Stimulated activated naive CD8-positive, alpha-beta T cell treated with anti-CD3 and anti-CD28 coated beads, Interleukin-15, amount 100 ng/mL, for 72 hours (primary cell): ENCODE measurements around the gene SRD5A3.
"Not testable (repeated sequence)": the region's sequence is repeated elsewhere in the genome, so short reads cannot be mapped to it uniquely, and the experiment has no call there.

ENCODE experiments used
- ATAC-seq: fragments of 150-1000 bp; cut with Tn5 transposase; 2 replicates; pipeline ENCODE4 v1.10.0; 2021; ENCODE audit warnings: mild to moderate bottlenecking, moderate library complexity
- DNase-seq, 2 donors: peaks; one replicate each; pipeline ENCODE4 v3.0.0; 2021 to 2022
- H3K27ac Mint-ChIP-seq, 2 donors: one replicate each; pipeline ENCODE4 v1.8.0; 2022; ENCODE audit warnings: mild to moderate bottlenecking in 2 of 2, mixed read lengths in 2 of 2, moderate library complexity in 2 of 2
- H3K27me3 Mint-ChIP-seq: one replicate; pipeline ENCODE4 v1.8.0; 2022; ENCODE audit warnings: mixed read lengths
- H3K4me1 Mint-ChIP-seq: one replicate; pipeline ENCODE4 v1.8.0; 2022; ENCODE audit warnings: mild to moderate bottlenecking, mixed read lengths
- H3K4me3 Mint-ChIP-seq, 2 donors: one replicate each; pipeline ENCODE4 v1.8.0; 2022; ENCODE audit warnings: mild to moderate bottlenecking in 2 of 2, mixed read lengths in 2 of 2, moderate library complexity in 1 of 2
- H3K9me3 Mint-ChIP-seq, 2 donors: one replicate each; pipeline ENCODE4 v1.8.0; 2022; ENCODE audit warnings: mixed read lengths in 2 of 2

SRD5A3 gene

GRCh38 chr4:55358246-55358645 lies 12.2 kb downstream of the SRD5A3 start:
- Mint-ChIP-seq H3K9me3 (no peaks in the 10 kb centered on the region), H3K27ac (peak overlapping the region in 1 of 2 donors; percentile 46), H3K4me1 (peaks cover 16% of the 10 kb centered on the region), H3K27me3 (no peaks in the 10 kb centered on the region), H3K4me3 (no peak overlapping the region)
- no peak for ATAC-seq
- DNase-seq, result no peak

- ATAC-seq (peak; percentile 59), DNase-seq (no peak)
- Mint-ChIP-seq H3K9me3 (no peaks in the 10 kb centered on the region), H3K27me3 (no peaks in the 10 kb centered on the region), H3K4me3 (no peak overlapping the region), H3K4me1 (peaks cover 16% of the 10 kb centered on the region), H3K27ac (no peak overlapping the region)
These were observed 12.6 kb downstream of the SRD5A3 start for GRCh38 chr4:55358668-55359067.

- ATAC-seq, result no peak
- Mint-ChIP-seq H3K4me1 (peaks cover 16% of the 10 kb centered on the region), H3K27ac (peak overlapping the region in 1 of 2 donors; percentile 12), H3K4me3 (peak overlapping the region in 1 of 2 donors; percentile 16), H3K27me3 (no peaks in the 10 kb centered on the region), H3K9me3 (no peaks in the 10 kb centered on the region)
- no peak for DNase-seq
These were observed 13.4 kb downstream of the SRD5A3 start for GRCh38 chr4:55359397-55359916.

- peaks cover 13% of the 10 kb centered on the region for H3K4me1 Mint-ChIP-seq
- H3K27me3 Mint-ChIP-seq, DNase-seq, H3K4me3 Mint-ChIP-seq, ATAC-seq, H3K9me3 Mint-ChIP-seq, H3K27ac Mint-ChIP-seq: not testable (repeated sequence)
These were observed 16.9 kb downstream of the SRD5A3 start for GRCh38 chr4:55362938-55363337.

- no peak overlapping the region for H3K27ac Mint-ChIP-seq
- H3K27me3 Mint-ChIP-seq, result no peaks in the 10 kb centered on the region
- peaks cover 5% of the 10 kb centered on the region for H3K4me1 Mint-ChIP-seq
- H3K9me3 Mint-ChIP-seq, result no peaks in the 10 kb centered on the region
- H3K4me3 Mint-ChIP-seq, result no peak overlapping the region
- no peak for DNase-seq
- no peak for ATAC-seq
These were observed 17.8 kb downstream of the SRD5A3 start for GRCh38 chr4:55363691-55364351.

GRCh38 chr4:55364691-55365344 lies 18.8 kb downstream of the SRD5A3 start:
- DNase-seq, result no peak
- no peak for ATAC-seq
- Mint-ChIP-seq H3K9me3 (no peaks in the 10 kb centered on the region), H3K4me1 (no peaks in the 10 kb centered on the region), H3K27me3 (no peaks in the 10 kb centered on the region), H3K27ac (peak overlapping the region in 1 of 2 donors; percentile 5), H3K4me3 (no peak overlapping the region)

- DNase-seq (no peak), ATAC-seq (no peak)
- no peaks in the 10 kb centered on the region for H3K27me3 Mint-ChIP-seq
- no peak overlapping the region for H3K4me3 Mint-ChIP-seq
- H3K9me3 Mint-ChIP-seq, result no peaks in the 10 kb centered on the region
- no peaks in the 10 kb centered on the region for H3K4me1 Mint-ChIP-seq
- no peak overlapping the region for H3K27ac Mint-ChIP-seq
These were observed 19.3 kb downstream of the SRD5A3 start for GRCh38 chr4:55365345-55365728.

GRCh38 chr4:55366621-55367020 lies 20.6 kb downstream of the SRD5A3 start:
- H3K27ac Mint-ChIP-seq, result no peak overlapping the region
- ATAC-seq (no peak), DNase-seq (no peak)
- H3K9me3 Mint-ChIP-seq, result no peaks in the 10 kb centered on the region
- no peaks in the 10 kb centered on the region for H3K27me3 Mint-ChIP-seq
- no peak overlapping the region for H3K4me3 Mint-ChIP-seq
- H3K4me1 Mint-ChIP-seq, result no peaks in the 10 kb centered on the region

GRCh38 chr4:55367084-55367722 lies 21.2 kb downstream of the SRD5A3 start:
- Mint-ChIP-seq H3K4me3 (no peak overlapping the region), H3K27me3 (no peaks in the 10 kb centered on the region), H3K4me1 (no peaks in the 10 kb centered on the region), H3K9me3 (no peaks in the 10 kb centered on the region), H3K27ac (no peak overlapping the region)
- no peak for ATAC-seq
- no peak for DNase-seq

GRCh38 chr4:55369968-55370367 lies 23.9 kb downstream of the SRD5A3 start:
- no peaks in the 10 kb centered on the region for H3K27me3 Mint-ChIP-seq
- H3K9me3 Mint-ChIP-seq, result no peaks in the 10 kb centered on the region
- no peak overlapping the region for H3K4me3 Mint-ChIP-seq
- H3K27ac Mint-ChIP-seq, result no peak overlapping the region
- H3K4me1 Mint-ChIP-seq, result no peaks in the 10 kb centered on the region
- DNase-seq, result no peak
- no peak for ATAC-seq

GRCh38 chr4:55372259-55372658 lies 26.2 kb downstream of the SRD5A3 start:
- DNase-seq (no peak), ATAC-seq (no peak)
- Mint-ChIP-seq H3K4me3 (no peak overlapping the region), H3K9me3 (no peaks in the 10 kb centered on the region), H3K27ac (no peak overlapping the region), H3K4me1 (no peaks in the 10 kb centered on the region), H3K27me3 (no peaks in the 10 kb centered on the region)

GRCh38 chr4:55373461-55373860 lies 27.4 kb downstream of the SRD5A3 start:
- ATAC-seq (no peak), DNase-seq (no peak)
- no peak overlapping the region for H3K4me3 Mint-ChIP-seq
- no peaks in the 10 kb centered on the region for H3K27me3 Mint-ChIP-seq
- H3K4me1 Mint-ChIP-seq, result no peaks in the 10 kb centered on the region
- H3K9me3 Mint-ChIP-seq, result no peaks in the 10 kb centered on the region
- H3K27ac Mint-ChIP-seq, result no peak overlapping the region

- Mint-ChIP-seq H3K9me3 (no peaks in the 10 kb centered on the region), H3K4me1 (no peaks in the 10 kb centered on the region), H3K27me3 (no peaks in the 10 kb centered on the region), H3K4me3 (no peak overlapping the region), H3K27ac (no peak overlapping the region)
- DNase-seq (no peak), ATAC-seq (no peak)
These were observed 30.7 kb downstream of the SRD5A3 start for GRCh38 chr4:55376698-55377097.

GRCh38 chr4:55378617-55379467 lies 32.8 kb downstream of the SRD5A3 start:
- Mint-ChIP-seq H3K4me3 (no peak overlapping the region), H3K27me3 (no peaks in the 10 kb centered on the region), H3K9me3 (no peaks in the 10 kb centered on the region), H3K27ac (no peak overlapping the region), H3K4me1 (no peaks in the 10 kb centered on the region)
- DNase-seq (no peak), ATAC-seq (no peak)

- Mint-ChIP-seq H3K4me1 (peaks cover 7% of the 10 kb centered on the region), H3K27me3 (no peaks in the 10 kb centered on the region), H3K27ac (no peak overlapping the region), H3K4me3 (no peak overlapping the region), H3K9me3 (no peaks in the 10 kb centered on the region)
- ATAC-seq (no peak), DNase-seq (no peak)
These were observed 34.5 kb downstream of the SRD5A3 start for GRCh38 chr4:55380576-55380975.
